A549 (cell line): ENCODE results near the gene TAF4.

Experiments
- CEBPB ChIP-seq, 2 experiments: fragments of >200 bp in 1 of 2; sonication (Bioruptor Twin) in 1 of 2; formaldehyde crosslinking in 1 of 2; IDR thresholded peaks; 2 replicates each; pipeline ENCODE4 v1.6.1; 2012 to 2016
- CHD2 ChIP-seq: fragments of 150-350 bp; IDR thresholded peaks from 2 replicates; pipeline ENCODE4 v1.6.1; 2014; ENCODE audit warnings: low read length; ENCODE audit not compliant: partially characterized antibody
- CTCF ChIP-seq: fragments of >200 bp; sonication (Bioruptor Twin); formaldehyde crosslinking; IDR thresholded peaks from 3 replicates; pipeline ENCODE4 v1.5.1; 2016
- EHMT2 ChIP-seq: fragments of 200-600 bp; sonication (generic); IDR thresholded peaks from 2 replicates; pipeline ENCODE4 v1.6.1; 2016; ENCODE audit warnings: antibody characterized with exemption, low read depth, mild to moderate bottlenecking, moderate library complexity
- EP300 ChIP-seq, 2 experiments: fragments of >200 bp; sonication (Bioruptor Twin); formaldehyde crosslinking; IDR thresholded peaks; 2 replicates in 1 of 2; 3 replicates in 1 of 2; pipeline ENCODE4 v1.6.1; 2016 to 2017
- HOXB5 ChIP-seq: fragments of 250-450 bp; sonication (Bioruptor Pico); IDR thresholded peaks from 2 replicates; pipeline ENCODE4 v1.5.0; 2020; ENCODE audit warnings: mild to moderate bottlenecking, moderate library complexity
- JUNB ChIP-seq: fragments of >200 bp; sonication (Bioruptor Twin); formaldehyde crosslinking; IDR thresholded peaks from 2 replicates; pipeline ENCODE4 v1.6.1; 2016
- KDM5A ChIP-seq: fragments of 200-600 bp; sonication (generic); IDR thresholded peaks from 2 replicates; pipeline ENCODE4 v1.6.1; 2016; ENCODE audit warnings: antibody characterized with exemption, mild to moderate bottlenecking
- NR3C1 ChIP-seq: fragments of >200 bp; sonication (Bioruptor Twin); formaldehyde crosslinking; IDR thresholded peaks from 3 replicates; pipeline ENCODE4 v1.6.1; 2017
- POLR2A ChIP-seq: IDR thresholded peaks from 2 replicates; pipeline ENCODE4 v1.6.1; 2012; ENCODE audit warnings: mild to moderate bottlenecking, low read length
- RCOR1 ChIP-seq: fragments of 150-350 bp; IDR thresholded peaks from 2 replicates; pipeline ENCODE4 v1.6.1; 2014; ENCODE audit warnings: antibody characterized with exemption, low read length, low read depth
- REST ChIP-seq: fragments of 200-600 bp; sonication (generic); IDR thresholded peaks from 2 replicates; pipeline ENCODE4 v1.6.1; 2016; ENCODE audit warnings: antibody characterized with exemption, mild to moderate bottlenecking, moderate library complexity
- TFCP2L1 ChIP-seq: fragments of 250-450 bp; sonication (Bioruptor Pico); IDR thresholded peaks from 2 replicates; pipeline ENCODE4 v1.5.0; 2021; ENCODE audit warnings: mild to moderate bottlenecking
- ZNF302 ChIP-seq: fragments of 250-450 bp; sonication (Bioruptor Pico); IDR thresholded peaks from 2 replicates; pipeline ENCODE4 v1.9.0; 2021; ENCODE audit warnings: inconsistent platforms, mild to moderate bottlenecking, moderate library complexity

DNA sequence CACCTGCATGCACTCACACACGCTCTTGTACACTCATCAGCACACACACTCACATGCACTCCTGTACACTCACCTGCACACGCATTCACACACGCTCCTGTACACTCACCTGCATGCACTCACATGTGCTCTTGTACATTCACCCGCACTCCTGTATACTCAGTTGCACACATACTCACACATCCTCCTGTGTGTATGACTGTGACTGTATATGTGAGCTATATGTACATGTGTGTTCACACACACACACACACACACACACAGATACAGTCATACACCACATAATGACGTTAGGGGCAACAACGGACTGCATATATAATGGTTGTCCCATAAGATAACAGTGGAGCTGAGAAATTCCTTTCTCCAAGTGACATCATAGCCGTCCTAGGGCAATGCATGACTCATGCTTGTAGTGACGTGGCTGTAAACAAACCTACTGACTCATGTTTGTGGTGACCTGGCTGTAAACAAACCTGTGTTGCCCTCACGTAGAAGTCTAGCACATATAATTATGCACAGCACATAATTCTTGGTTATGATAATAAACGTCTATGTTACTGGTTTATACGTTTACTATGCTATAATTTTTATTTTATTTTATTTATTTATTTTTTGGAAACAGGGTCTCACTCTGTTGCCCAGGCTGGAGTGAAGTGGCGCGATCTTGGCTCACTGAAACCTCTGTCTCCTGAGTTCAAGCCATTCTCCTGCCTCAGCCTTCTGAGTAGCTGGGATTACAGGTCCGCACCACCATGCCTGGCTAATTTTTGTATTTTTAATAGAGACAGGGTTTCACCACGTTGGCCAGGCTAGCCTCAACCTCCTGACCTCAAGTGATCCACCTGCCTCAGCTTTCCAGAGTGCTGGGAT is 22.8 kb upstream of the TAF4 start:
- no peak for TF ChIP-seq ZNF302 (CRISPR knock-in tag)
- TF ChIP-seq TFCP2L1 (CRISPR knock-in tag), result no peak
- no peak for TF ChIP-seq CTCF
- TF ChIP-seq NR3C1, result no peak
- TF ChIP-seq JUNB, result peak; percentile 86
- no peak for TF ChIP-seq REST
- TF ChIP-seq CHD2, result no peak
- no peak; a peak in 1 of 4 replicates for TF ChIP-seq CEBPB (IDR thresholded peaks at IDR 0.05)
- no peak for TF ChIP-seq HOXB5 (CRISPR knock-in tag)
- 0 out of 2 replicates have a peak, but pooled peaks have one; percentile 37 for TF ChIP-seq RCOR1
- no peak for TF ChIP-seq POLR2A
- TF ChIP-seq EP300 (IDR thresholded peaks at IDR 0.05), result 0 out of 5 replicates have a peak, but pooled peaks of 1 of the 2 experiments have one; percentile 17
- TF ChIP-seq EHMT2, result no peak
- no peak for TF ChIP-seq KDM5A
